ENCODE data around the gene SLC35F1.

DNA sequence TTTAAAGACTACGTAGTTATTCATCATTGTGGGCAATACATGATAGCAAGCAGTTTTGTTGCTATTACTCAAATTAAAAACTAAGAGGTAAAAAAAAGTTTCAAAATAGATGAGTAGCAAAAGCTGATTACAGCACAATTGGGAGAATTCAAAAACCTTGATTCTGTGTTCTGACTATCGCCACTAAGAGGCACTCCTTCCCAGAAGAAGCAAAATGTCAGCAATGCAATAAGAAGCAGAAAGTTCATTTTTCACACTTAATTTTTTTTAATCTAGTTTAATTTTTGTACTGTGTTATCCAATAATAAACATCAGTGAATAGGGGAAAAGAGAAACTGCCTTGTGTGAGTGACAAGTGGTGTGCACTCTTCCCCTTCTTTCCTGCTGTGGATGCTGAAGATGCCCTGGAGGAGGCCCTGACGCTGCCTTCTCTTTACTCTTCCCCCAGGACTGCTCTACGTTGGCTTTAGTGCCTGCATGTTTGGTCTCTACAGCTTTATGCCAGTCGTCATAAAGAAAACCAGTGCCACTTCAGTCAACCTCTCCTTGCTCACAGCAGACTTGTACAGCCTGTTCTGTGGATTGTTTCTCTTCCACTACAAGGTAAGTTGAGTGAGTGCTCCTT lies 377.8 kb downstream of the SLC35F1 start:
- TF ChIP-seq, protein P1, sequence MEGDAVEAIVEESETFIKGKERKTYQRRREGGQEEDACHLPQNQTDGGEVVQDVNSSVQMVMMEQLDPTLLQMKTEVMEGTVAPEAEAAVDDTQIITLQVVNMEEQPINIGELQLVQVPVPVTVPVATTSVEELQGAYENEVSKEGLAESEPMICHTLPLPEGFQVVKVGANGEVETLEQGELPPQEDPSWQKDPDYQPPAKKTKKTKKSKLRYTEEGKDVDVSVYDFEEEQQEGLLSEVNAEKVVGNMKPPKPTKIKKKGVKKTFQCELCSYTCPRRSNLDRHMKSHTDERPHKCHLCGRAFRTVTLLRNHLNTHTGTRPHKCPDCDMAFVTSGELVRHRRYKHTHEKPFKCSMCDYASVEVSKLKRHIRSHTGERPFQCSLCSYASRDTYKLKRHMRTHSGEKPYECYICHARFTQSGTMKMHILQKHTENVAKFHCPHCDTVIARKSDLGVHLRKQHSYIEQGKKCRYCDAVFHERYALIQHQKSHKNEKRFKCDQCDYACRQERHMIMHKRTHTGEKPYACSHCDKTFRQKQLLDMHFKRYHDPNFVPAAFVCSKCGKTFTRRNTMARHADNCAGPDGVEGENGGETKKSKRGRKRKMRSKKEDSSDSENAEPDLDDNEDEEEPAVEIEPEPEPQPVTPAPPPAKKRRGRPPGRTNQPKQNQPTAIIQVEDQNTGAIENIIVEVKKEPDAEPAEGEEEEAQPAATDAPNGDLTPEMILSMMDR (IDR thresholded peaks at IDR 0.05): no peak
- no peak for TF ChIP-seq EZH2 (IDR thresholded peaks at IDR 0.05; ENCODE audit: borderline replicate concordance, insufficient read depth, low read depth, low read length, poor library complexity, severe bottlenecking)
